ENCODE data around the gene TNS3. TPM values are rescaled to one million over a fixed set of nuclear protein-coding genes. Genes with fewer than 3 reads are reported as not detected.

The TNS3 gene
- total and polyA plus RNA-seq, 2 of the 13 experiments (the other 11 are each of a cell fraction or from before 2014, with no cell fraction given): 52.9 to 55.7 TPM

- no peak for TF ChIP-seq ZNF543 (CRISPR knock-in tag; IDR thresholded peaks at IDR 0.05)
- TF ChIP-seq MTF2 (CRISPR knock-in tag; IDR thresholded peaks at IDR 0.05; ENCODE audit: borderline replicate concordance): no peak
- no peak for TF ChIP-seq ZNF17 (CRISPR knock-in tag; IDR thresholded peaks at IDR 0.05)
- peak; percentile 48 for TF ChIP-seq PATZ1 (CRISPR knock-in tag; IDR thresholded peaks at IDR 0.05)
- TF ChIP-seq ZFY (CRISPR knock-in tag; IDR thresholded peaks at IDR 0.05): peak; percentile 20; the same call in 1 of the 2 replicates
- no peak for TF ChIP-seq ZNF20 (CRISPR knock-in tag; IDR thresholded peaks at IDR 0.05)
- TF ChIP-seq PITX1 (CRISPR knock-in tag; IDR thresholded peaks at IDR 0.05): peak; percentile 98
- TF ChIP-seq ZNF703 (CRISPR knock-in tag; IDR thresholded peaks at IDR 0.05; ENCODE audit: borderline replicate concordance): peak; percentile 97; the same call in 1 of the 2 replicates
- TF ChIP-seq ZGPAT (CRISPR knock-in tag; IDR thresholded peaks at IDR 0.05): peak; percentile 92
- TF ChIP-seq TOPORS (CRISPR knock-in tag; IDR thresholded peaks at IDR 0.05): no peak
- peak; percentile 31; the same call in 1 of the 2 replicates for TF ChIP-seq ZNF160 (CRISPR knock-in tag; IDR thresholded peaks at IDR 0.05)
- no peak for TF ChIP-seq CERS6 (CRISPR knock-in tag; IDR thresholded peaks at IDR 0.05)
- TF ChIP-seq TIGD3 (CRISPR knock-in tag; IDR thresholded peaks at IDR 0.05; ENCODE audit: borderline replicate concordance): no peak
- TF ChIP-seq TCF12 (IDR thresholded peaks at IDR 0.05): no peak
- TF ChIP-seq TCF12 (CRISPR knock-in tag; IDR thresholded peaks at IDR 0.05): peak; percentile 78; the same call in 1 of the 2 replicates
- no peak for TF ChIP-seq ATF3 (CRISPR knock-in tag; IDR thresholded peaks at IDR 0.05)
- TF ChIP-seq HOXA3 (CRISPR knock-in tag; IDR thresholded peaks at IDR 0.05): peak; percentile 68
- no peak for TF ChIP-seq ELF4 (CRISPR knock-in tag; IDR thresholded peaks at IDR 0.05; ENCODE audit: borderline replicate concordance)
- peak; percentile 57; the same call in 1 of the 2 replicates for TF ChIP-seq ZSCAN31 (CRISPR knock-in tag; IDR thresholded peaks at IDR 0.05; ENCODE audit: low read depth)
- peak; percentile 81; the same call in 1 of the 2 replicates for TF ChIP-seq ZNF614 (CRISPR knock-in tag; IDR thresholded peaks at IDR 0.05; ENCODE audit: borderline replicate concordance)
- peak; percentile 34; the same call in 1 of the 2 replicates for TF ChIP-seq DMAP1 (CRISPR knock-in tag; IDR thresholded peaks at IDR 0.05)
- peak; percentile 99 for TF ChIP-seq ZNF503 (CRISPR knock-in tag; IDR thresholded peaks at IDR 0.05)
- TF ChIP-seq SKI (IDR thresholded peaks at IDR 0.05; ENCODE audit: partially characterized antibody): peak; percentile 85
These were observed 289.0 kb downstream of the TNS3 start (continued) for GRCh38 chr7:47292832-47293309.

Data from HepG2 (cell line).